HepG2 (cell line): ENCODE results near the gene TMEM223. TPM values are rescaled to one million over a fixed set of nuclear protein-coding genes. Genes with fewer than 3 reads are reported as not detected.

ENCODE experiments used
- ADNP ChIP-seq: sonication (generic); formaldehyde crosslinking; IDR thresholded peaks from 2 replicates; pipeline ENCODE4 v1.4.0; 2020; ENCODE audit warnings: missing genetic modification reagents
- AHR ChIP-seq: IDR thresholded peaks from 2 replicates; pipeline ENCODE4 v1.6.1; 2018; ENCODE audit warnings: missing genetic modification reagents, missing compliant biosample characterization
- GABPB1 ChIP-seq: IDR thresholded peaks from 2 replicates; pipeline ENCODE4 v1.6.1; 2016; ENCODE audit warnings: mild to moderate bottlenecking, missing genetic modification reagents, moderate library complexity, missing compliant biosample characterization
- GATAD2A ChIP-seq: IDR thresholded peaks from 2 replicates; pipeline ENCODE4 v1.6.1; 2016
- IKZF5 ChIP-seq: IDR thresholded peaks from 2 replicates; pipeline ENCODE4 v1.6.1; 2018; ENCODE audit warnings: missing genetic modification reagents, mild to moderate bottlenecking, missing compliant biosample characterization
- KAT8 ChIP-seq: IDR thresholded peaks from 2 replicates; pipeline ENCODE4 v1.6.1; 2016; ENCODE audit warnings: missing genetic modification reagents, missing compliant biosample characterization
- LCORL ChIP-seq, 2 experiments: fragments of 450-650 bp in 1 of 2; sonication (generic) in 1 of 2; formaldehyde crosslinking in 1 of 2; IDR thresholded peaks; 2 replicates each; pipeline versions ENCODE4 v1.5.0 to v1.6.1; 2017 to 2020; ENCODE audit warnings: antibody characterized with exemption in 1 of 2, missing genetic modification reagents in 1 of 2
- MEIS1 ChIP-seq: sonication (generic); formaldehyde crosslinking; IDR thresholded peaks from 2 replicates; pipeline ENCODE4 v1.9.0; 2021; ENCODE audit warnings: mild to moderate bottlenecking, missing genetic modification reagents, moderate library complexity, borderline replicate concordance
- MIER2 ChIP-seq: IDR thresholded peaks from 2 replicates; pipeline ENCODE4 v1.6.1; 2016; ENCODE audit warnings: missing biosample characterization, missing genetic modification reagents
- MNT ChIP-seq: fragments of 450-650 bp; IDR thresholded peaks from 2 replicates; pipeline ENCODE4 v1.6.1; 2016
- MTERF4 ChIP-seq: sonication (generic); formaldehyde crosslinking; IDR thresholded peaks from 2 replicates; pipeline ENCODE4 v1.8.0; 2023; ENCODE audit warnings: mild to moderate bottlenecking, missing genetic modification reagents
- MXI1 ChIP-seq: IDR thresholded peaks from 3 replicates; pipeline ENCODE4 v1.6.1; 2012; ENCODE audit warnings: low read depth, low read length, inconsistent platforms, borderline replicate concordance
- NFE2L1 ChIP-seq: sonication (generic); formaldehyde crosslinking; IDR thresholded peaks from 2 replicates; pipeline ENCODE4 v1.4.0; 2020; ENCODE audit warnings: missing genetic modification reagents, mild to moderate bottlenecking, borderline replicate concordance
- NFYC ChIP-seq: IDR thresholded peaks from 2 replicates; pipeline ENCODE4 v1.6.1; 2016; ENCODE audit warnings: missing genetic modification reagents, missing compliant biosample characterization
- PHF5A ChIP-seq: IDR thresholded peaks from one replicate; pipeline ENCODE4 v1.6.1; 2018; ENCODE audit warnings: low read depth, missing genetic modification reagents; ENCODE audit not compliant: unreplicated experiment
- POLR2AphosphoS5 ChIP-seq: IDR thresholded peaks from 2 replicates; pipeline ENCODE4 v1.6.1; 2012; ENCODE audit warnings: low read depth, low read length
- SIN3A ChIP-seq: IDR thresholded peaks from 2 replicates; pipeline ENCODE4 v1.6.1; 2011; ENCODE audit warnings: low read depth, mild to moderate bottlenecking, control low read depth, low read length, borderline replicate concordance
- TBL1XR1 ChIP-seq: fragments of 150-350 bp; IDR thresholded peaks from 2 replicates; pipeline ENCODE4 v1.6.1; 2014; ENCODE audit warnings: borderline replicate concordance, low read length; ENCODE audit not compliant: partially characterized antibody
- ZFYVE20 ChIP-seq: sonication (generic); formaldehyde crosslinking; IDR thresholded peaks from 2 replicates; pipeline ENCODE4 v1.8.0; 2023; ENCODE audit warnings: low read depth, mild to moderate bottlenecking, moderate library complexity, missing genetic modification reagents, borderline replicate concordance
- ZNF17 ChIP-seq: sonication (generic); formaldehyde crosslinking; IDR thresholded peaks from 2 replicates; pipeline ENCODE4 v1.5.0; 2020; ENCODE audit warnings: mild to moderate bottlenecking, missing genetic modification reagents
- ZNF274 ChIP-seq: sonication (generic); formaldehyde crosslinking; IDR thresholded peaks from 2 replicates; pipeline ENCODE4 v1.5.1; 2020; ENCODE audit warnings: mild to moderate bottlenecking, missing genetic modification reagents
- ZNF331 ChIP-seq: sonication (generic); formaldehyde crosslinking; IDR thresholded peaks from 2 replicates; pipeline ENCODE4 v1.4.0; 2020; ENCODE audit warnings: missing genetic modification reagents
- ZNF552 ChIP-seq: sonication (generic); formaldehyde crosslinking; IDR thresholded peaks from 2 replicates; pipeline ENCODE4 v1.9.0; 2022; ENCODE audit warnings: missing genetic modification reagents, mild to moderate bottlenecking, borderline replicate concordance
- ZNF784 ChIP-seq: sonication (generic); formaldehyde crosslinking; IDR thresholded peaks from 2 replicates; pipeline ENCODE4 v1.5.1; 2020; ENCODE audit warnings: missing genetic modification reagents, mild to moderate bottlenecking, borderline replicate concordance
- ZSCAN25 ChIP-seq: sonication (generic); formaldehyde crosslinking; IDR thresholded peaks from 2 replicates; pipeline ENCODE4 v1.8.0; 2022; ENCODE audit warnings: mild to moderate bottlenecking, missing genetic modification reagents
- ZZZ3 ChIP-seq: sonication (generic); formaldehyde crosslinking; IDR thresholded peaks from 2 replicates; pipeline ENCODE4 v1.4.0; 2020; ENCODE audit warnings: missing genetic modification reagents, mild to moderate bottlenecking, borderline replicate concordance
- polyA plus RNA-seq, 8 experiments: library from polyadenylated mRNA; depleted of rRNA in 3 of 8; stranded (reverse) in 7 of 8; unstranded in 1 of 8; fragments of >200 nt; fragmentation: Illumina TruSeq in 4 of 8; extraction: Trizol in 4 of 8; gene quantifications; 2 replicates each; pipeline versions ENCODE4 v1.2.1 to v1.2.3, GENCODE V29; 2011 to 2016; ENCODE audit warnings: low read depth in 4 of 8, missing spikeins in 1 of 8, mixed read lengths in 1 of 8; ENCODE audit not compliant: insufficient read depth in 1 of 8
- total RNA-seq, 5 experiments: library from RNA; depleted of rRNA; stranded (reverse); fragments of >200 nt; fragmentation: Illumina TruSeq; extraction: Trizol; gene quantifications; 2 replicates each; pipeline ENCODE4 v1.2.3, GENCODE V29; 2016; ENCODE audit warnings: low read depth in 1 of 5

The TMEM223 gene
- total and polyA plus RNA-seq, 2 of the 13 experiments (the other 11 are each of a cell fraction or from before 2014, with no cell fraction given): 19.5 to 24.9 TPM

GRCh38 chr11:62771144-62772021 lies 20.4 kb downstream of the TMEM223 start, which contains the start of gene TAF6L (continued):
- TF ChIP-seq ZNF552 (CRISPR knock-in tag) (peak; percentile 56; the same call in 1 of the 2 replicates), ZNF331 (CRISPR knock-in tag) (peak; percentile 79), NFE2L1 (CRISPR knock-in tag) (no peak), SIN3A (peak; percentile 13; the same call in 1 of the 2 replicates), ZNF274 (CRISPR knock-in tag) (0 out of 2 replicates have a peak, but pooled peaks have one; percentile 48), MEIS1 (CRISPR knock-in tag) (0 out of 2 replicates have a peak, but pooled peaks have one; percentile 33), ZNF17 (CRISPR knock-in tag) (no peak), IKZF5 (CRISPR knock-in tag) (peak; percentile 50), KAT8 (CRISPR knock-in tag) (peak; percentile 66; the same call in 1 of the 2 replicates), ADNP (CRISPR knock-in tag) (peak; percentile 74; the same call in 1 of the 2 replicates), GATAD2A (CRISPR knock-in tag) (no peak; the same call in none of the 2 replicates), AHR (CRISPR knock-in tag) (0 out of 2 replicates have a peak, but pooled peaks have one; percentile 46), LCORL (IDR thresholded peaks at IDR 0.05) (no peak), LCORL (CRISPR knock-in tag; IDR thresholded peaks at IDR 0.05) (no peak), NFYC (CRISPR knock-in tag) (peak; percentile 86), MNT (0 out of 2 replicates have a peak, but pooled peaks have one; percentile 19), ZNF784 (CRISPR knock-in tag) (no peak; the same call in 1 of the 2 replicates), MXI1 (peak; percentile 73; the same call in 1 of the 3 replicates), MTERF4 (no peak), GABPB1 (CRISPR knock-in tag) (peak; percentile 85), POLR2AphosphoS5 (peak; percentile 70), PHF5A (CRISPR knock-in tag) (peak; percentile 30), MIER2 (CRISPR knock-in tag) (0 out of 2 replicates have a peak, but pooled peaks have one; percentile 19), TBL1XR1 (peak; percentile 19), ZZZ3 (CRISPR knock-in tag) (no peak), ZFYVE20 (CRISPR knock-in tag) (no peak), ZSCAN25 (peak; percentile 31; the same call in 1 of the 2 replicates)
